Stimulated activated CD8-positive, alpha-beta memory T cell treated with anti-CD3 and anti-CD28 coated beads, Interleukin-15, amount 100 ng/mL, for 4 hours (primary cell): ENCODE measurements around the gene MEX3D.
"Not testable (repeated sequence)": the region's sequence is repeated elsewhere in the genome, so short reads cannot be mapped to it uniquely, and the experiment has no call there.

Source experiments
- DNase-seq, 2 donors: peaks; one replicate each; pipeline ENCODE4 v3.0.0-alpha.2; 2020; ENCODE audit warnings: low read depth in 2 of 2

MEX3D gene

GRCh38 chr19:1519802-1520201, 48.3 kb downstream of the MEX3D start:
- DNase-seq = not testable (repeated sequence)

GRCh38 chr19:1518471-1518870, 49.7 kb downstream of the MEX3D start:
- no peak for DNase-seq

- no peak for DNase-seq
Measured at GRCh38 chr19:1516395-1516753, 51.8 kb downstream of the MEX3D start.

DNA sequence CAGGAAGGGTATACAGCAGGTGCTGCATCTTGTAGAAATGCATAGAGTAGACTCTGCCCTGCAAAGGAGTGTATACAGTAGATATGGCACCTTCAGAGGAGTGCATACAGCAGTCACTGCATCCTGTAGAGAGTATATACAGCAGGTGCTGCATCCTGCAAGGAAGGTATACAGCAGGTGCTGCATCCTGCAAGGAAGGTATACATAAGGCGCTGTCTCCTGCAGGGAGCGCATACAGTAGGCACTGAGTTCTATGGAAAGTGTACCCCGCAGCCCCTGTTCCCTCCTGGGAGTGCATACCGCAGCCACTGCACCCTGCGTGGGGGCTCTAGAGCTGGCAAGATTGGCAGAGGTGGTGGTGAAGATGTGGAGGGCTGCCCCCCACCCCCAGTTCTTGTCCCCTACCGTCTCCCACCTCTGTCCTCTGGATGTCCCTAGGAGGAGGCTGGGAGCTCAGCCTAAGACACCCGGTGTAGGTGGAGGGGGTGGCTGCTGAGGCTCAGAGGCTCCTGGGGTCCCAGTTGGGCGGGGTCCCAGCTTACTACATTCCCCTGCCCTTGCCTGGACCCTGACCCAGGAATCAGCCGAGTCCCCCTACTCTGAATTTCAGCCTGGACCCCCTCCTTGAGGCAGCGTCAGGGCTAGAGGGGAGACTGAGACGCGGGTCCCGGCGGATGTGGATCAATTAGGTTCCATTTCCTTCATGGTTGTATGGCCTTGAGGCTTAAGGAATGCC, 53.0 kb downstream of the MEX3D start:
- DNase-seq = no peak

GRCh38 chr19:1514295-1514661, 53.8 kb downstream of the MEX3D start:
- no peak for DNase-seq

GRCh38 chr19:1513499-1514294, 54.4 kb downstream of the MEX3D start:
- peak; percentile 34 to 38 for DNase-seq

DNA sequence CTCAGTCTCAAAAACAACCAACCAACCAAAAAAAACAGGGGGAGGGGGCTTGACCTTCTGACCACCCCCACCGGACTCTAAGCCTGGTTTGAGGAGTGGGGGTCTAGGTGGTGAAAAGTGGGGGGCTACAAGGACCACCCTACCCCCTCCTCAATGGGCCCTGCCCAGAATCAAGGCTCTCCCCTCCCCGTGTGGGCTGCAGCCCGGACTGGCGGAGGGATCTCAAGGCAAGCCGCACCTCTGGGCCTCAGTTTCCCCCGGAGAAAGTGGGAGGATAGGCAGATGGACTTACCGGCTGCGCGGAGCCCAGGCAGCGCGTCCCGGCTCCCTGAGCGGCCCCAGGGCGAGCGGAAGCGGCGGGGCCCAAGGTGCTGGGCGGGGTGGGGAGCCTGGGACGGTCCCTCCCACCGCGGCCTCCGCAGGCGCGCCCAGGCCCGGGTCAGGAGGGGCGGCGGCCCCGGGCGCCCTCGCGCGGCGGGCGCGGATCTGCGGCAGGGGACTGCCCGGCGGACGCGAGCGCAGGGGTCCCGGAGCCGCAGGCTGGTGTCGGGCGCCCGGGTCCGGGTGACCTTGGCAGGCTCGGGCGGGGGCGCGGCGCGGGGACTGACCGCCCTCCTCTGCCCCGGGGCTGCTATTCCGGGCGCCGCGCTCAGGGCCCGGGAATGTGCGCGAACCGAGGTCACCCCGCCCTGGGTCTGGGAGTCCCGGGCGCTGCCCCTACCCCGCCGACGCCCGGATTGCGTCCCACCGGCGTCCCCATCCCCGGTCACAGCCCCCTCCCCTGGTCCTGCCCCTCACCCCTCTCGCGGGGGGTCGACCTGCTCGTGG, 55.2 kb downstream of the MEX3D start, which contains the start of gene ADAMTSL5:
TSS of gene ADAMTSL5 (minus strand) at position 349 of the 828 bp plus-strand sequence. CDS start 2,076 bp downstream, outside the sequence.
- peak in 1 of 2 donors; percentile 33 for DNase-seq

DNA sequence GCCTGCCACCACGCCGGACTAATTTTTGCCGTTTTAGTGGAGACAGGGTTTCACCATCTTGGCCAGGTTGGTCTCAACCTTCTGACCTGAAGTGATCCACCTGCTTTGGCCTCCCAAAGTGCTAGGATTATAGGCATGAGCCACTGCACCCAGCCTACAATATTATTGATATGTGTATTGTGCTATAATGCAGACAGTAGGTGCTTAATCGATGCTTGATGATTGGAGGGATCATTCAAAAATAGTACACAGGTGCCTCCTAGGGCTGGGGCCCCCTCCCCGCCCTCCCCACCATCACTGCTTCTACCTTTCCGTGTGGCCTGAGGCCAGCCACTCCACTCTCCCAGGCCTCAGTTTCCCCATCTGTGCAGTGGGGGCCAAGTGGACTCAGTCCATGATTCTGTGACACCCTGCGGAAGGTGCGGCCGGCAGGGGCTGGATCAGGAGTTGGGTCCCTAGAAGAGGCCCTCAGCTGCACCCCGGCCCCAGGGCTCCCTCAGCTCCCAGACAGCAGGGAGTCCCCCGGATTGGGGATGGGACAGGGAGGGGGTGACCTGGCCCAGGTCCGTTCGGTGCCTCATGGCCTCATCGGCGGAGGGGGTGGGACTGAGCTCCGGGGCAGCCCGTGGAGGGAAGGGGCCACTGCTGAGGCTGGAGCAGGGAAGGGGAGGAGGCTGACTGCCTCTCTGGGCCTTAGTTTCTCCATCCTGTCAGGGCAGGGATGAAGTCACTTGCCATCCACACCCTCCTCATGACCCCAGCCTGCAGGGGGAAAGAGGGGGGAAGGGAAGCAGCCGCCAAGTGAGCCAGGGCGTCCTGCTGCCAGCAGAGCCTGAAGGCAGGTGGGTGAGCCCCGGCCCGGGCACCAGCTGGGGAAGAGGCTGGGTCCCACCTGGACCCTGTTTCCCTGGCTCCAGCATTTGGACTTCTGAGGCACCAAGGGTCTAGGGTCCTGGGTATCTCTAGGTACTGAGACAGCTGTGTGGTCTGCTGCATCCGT, 56.5 kb downstream of the MEX3D start:
- DNase-seq = no peak

DNA sequence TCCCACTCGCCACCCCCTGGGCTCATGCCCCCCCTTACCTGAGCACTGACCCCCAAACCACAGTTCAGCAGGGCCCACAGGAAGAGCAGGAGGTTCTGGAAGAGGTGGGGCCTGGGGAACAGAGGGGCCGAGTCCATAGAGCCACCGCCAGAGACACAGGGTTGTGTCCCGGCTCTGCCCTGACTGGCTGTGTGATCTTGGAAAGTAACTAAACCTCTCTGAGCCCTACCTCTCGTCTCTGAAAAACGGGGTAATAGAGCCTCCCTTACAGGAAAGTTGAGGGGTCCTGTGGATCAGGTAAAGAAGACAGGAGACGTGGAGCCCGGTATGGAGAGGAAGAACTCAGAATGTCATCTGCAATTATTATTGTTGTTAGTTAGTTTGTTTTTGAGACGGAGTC, 57.3 kb downstream of the MEX3D start:
- no peak for DNase-seq

- DNase-seq = no peak
Measured at GRCh38 chr19:1510442-1510806, 57.7 kb downstream of the MEX3D start.

- DNase-seq = no peak
Measured at GRCh38 chr19:1509602-1510441, 58.3 kb downstream of the MEX3D start.

- DNase-seq = no peak
Measured at GRCh38 chr19:1508507-1508856, 59.6 kb downstream of the MEX3D start.

- DNase-seq = peak; percentile 73 to 86
Measured at GRCh38 chr19:1507763-1508506, 60.2 kb downstream of the MEX3D start.

DNA sequence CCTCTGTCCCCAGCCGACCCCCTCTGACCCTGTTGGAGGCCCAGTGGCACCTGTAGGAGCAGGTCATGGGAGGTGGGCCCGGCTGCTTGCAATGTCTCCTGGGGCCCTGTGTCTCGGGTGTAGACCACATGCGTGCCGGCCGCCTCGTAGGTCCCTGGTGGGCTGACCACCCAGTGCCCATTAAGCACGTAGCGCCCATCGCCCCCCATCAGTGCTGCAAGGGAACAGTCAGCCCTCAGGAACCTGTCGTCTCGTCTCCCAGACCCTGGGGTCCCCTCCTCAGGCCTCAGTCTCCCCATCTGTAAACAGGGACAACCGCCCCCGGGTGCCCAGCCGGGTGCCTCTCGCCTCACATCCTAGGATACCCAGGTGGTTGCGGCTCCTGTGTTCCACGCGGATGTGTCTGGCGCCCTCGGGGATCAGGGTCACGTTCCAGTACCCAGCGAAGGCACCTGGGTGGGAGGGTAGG, 60.9 kb downstream of the MEX3D start:
- no peak for DNase-seq

DNA sequence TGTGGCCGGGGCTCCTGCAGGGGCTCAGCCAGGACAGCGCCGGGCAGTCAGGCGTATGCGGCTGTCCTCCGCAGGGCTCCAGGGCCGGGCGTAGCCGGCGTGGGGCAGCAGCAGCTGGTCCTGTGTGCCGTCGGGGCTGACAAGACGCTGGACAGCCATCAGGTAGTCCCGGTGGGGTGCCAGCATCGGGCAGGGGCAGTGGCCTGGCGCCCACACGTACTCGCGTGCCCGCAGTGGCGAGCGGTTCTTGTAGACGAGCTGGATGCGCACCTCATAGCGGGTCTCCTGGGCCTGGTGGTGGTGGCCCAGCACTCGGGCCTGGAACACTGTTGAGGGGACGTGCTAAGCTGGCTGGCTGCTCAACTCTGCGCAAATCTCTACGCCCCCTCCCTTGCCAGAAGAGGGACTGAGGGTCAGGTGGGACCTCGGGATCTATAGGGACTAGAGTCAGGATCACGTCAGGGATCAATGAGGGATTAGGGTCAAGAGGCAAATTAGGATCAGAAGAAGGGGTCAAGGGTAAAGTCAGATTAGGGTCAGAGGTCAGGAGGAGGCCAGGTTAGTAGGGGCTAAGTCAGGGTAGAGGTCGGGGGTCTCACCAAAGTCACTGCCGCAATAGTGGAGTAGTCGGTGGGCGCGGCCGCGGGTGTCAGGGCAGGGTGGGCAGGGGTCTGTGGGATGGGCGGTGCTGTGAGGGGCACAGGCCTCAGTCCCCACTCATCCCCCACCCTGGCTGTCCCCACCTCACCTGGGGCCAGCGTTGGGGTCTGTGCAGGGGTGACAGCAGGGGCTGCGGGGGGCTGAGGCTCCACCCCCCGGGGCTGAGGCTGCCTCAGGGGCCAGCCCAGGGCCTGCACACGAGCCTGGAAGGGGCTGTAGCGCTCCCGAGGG, 61.9 kb downstream of the MEX3D start:
- no peak for DNase-seq

- no peak for DNase-seq
Measured at GRCh38 chr19:1505012-1505411, 63.1 kb downstream of the MEX3D start.
